Fibroblast of skin of right biceps (primary cell): ENCODE data around the gene SBF2.

Experiments used
- DNase-seq: peaks from one replicate; pipeline ENCODE4 v3.0.0-alpha.2; 2013

The SBF2 gene

GRCh38 chr11:9839550-9839949, 454.5 kb downstream of the SBF2 start:
- no peak for DNase-seq

- DNase-seq: no peak
Observed at GRCh38 chr11:9838961-9839360, 455.1 kb downstream of the SBF2 start.

GRCh38 chr11:9838229-9838628, 455.8 kb downstream of the SBF2 start:
- peak; percentile 40 for DNase-seq

GRCh38 chr11:9834291-9834690, 459.7 kb downstream of the SBF2 start:
- peak; percentile 73 for DNase-seq

GRCh38 chr11:9831122-9831521, 462.9 kb downstream of the SBF2 start:
- DNase-seq: no peak

- no peak for DNase-seq
Observed at GRCh38 chr11:9827708-9828107, 466.3 kb downstream of the SBF2 start.

GRCh38 chr11:9826390-9826789, 467.6 kb downstream of the SBF2 start:
- DNase-seq: no peak

GRCh38 chr11:9825895-9826294, 468.1 kb downstream of the SBF2 start:
- DNase-seq: no peak

GRCh38 chr11:9825315-9825714, 468.7 kb downstream of the SBF2 start:
- peak; percentile 37 for DNase-seq

- DNase-seq: peak; percentile 21
Observed at GRCh38 chr11:9823887-9824385, 470.1 kb downstream of the SBF2 start.

GRCh38 chr11:9823439-9823838, 470.6 kb downstream of the SBF2 start:
- no peak for DNase-seq

- DNase-seq: peak; percentile 73
Observed at GRCh38 chr11:9821008-9821752, 472.8 kb downstream of the SBF2 start.

GRCh38 chr11:9820260-9820659, 473.8 kb downstream of the SBF2 start:
- peak; percentile 28 for DNase-seq

GRCh38 chr11:9817191-9817590, 476.8 kb downstream of the SBF2 start:
- no peak for DNase-seq

- DNase-seq: peak; percentile 72
Observed at GRCh38 chr11:9815486-9816136, 478.4 kb downstream of the SBF2 start.

- no peak for DNase-seq
Observed at GRCh38 chr11:9814108-9814507, 479.9 kb downstream of the SBF2 start.

- DNase-seq: peak; percentile 55
Observed at GRCh38 chr11:9808943-9809342, 485.1 kb downstream of the SBF2 start.

GRCh38 chr11:9806946-9807687, 486.9 kb downstream of the SBF2 start:
- no peak for DNase-seq

- no peak for DNase-seq
Observed at GRCh38 chr11:9804419-9804902, 489.6 kb downstream of the SBF2 start.

- peak; percentile 47 for DNase-seq
Observed at GRCh38 chr11:9803685-9804418, 490.2 kb downstream of the SBF2 start.

- DNase-seq: peak; percentile 94
Observed at GRCh38 chr11:9802291-9802861, 491.6 kb downstream of the SBF2 start.

GRCh38 chr11:9799886-9800285, 494.1 kb downstream of the SBF2 start:
- no peak for DNase-seq
